Mammary epithelial cell (primary cell): ENCODE measurements around the gene C4orf51.

ENCODE experiments used
- CTCF ChIP-seq, 2 donors: IDR thresholded peaks in 1 of 2; conservative IDR thresholded peaks in 1 of 2; 2 replicates each; pipeline ENCODE4 v1.5.1; 2011 to 2012; ENCODE audit warnings: inconsistent platforms in 2 of 2, low read length in 2 of 2, mild to moderate bottlenecking in 2 of 2, control low read depth in 1 of 2, low read depth in 1 of 2; ENCODE audit not compliant: insufficient read depth in 1 of 2; ENCODE audit errors: extremely low read depth in 1 of 2
- EZH2 ChIP-seq: IDR thresholded peaks from 2 replicates; pipeline ENCODE4 v1.6.1; 2012; ENCODE audit warnings: low read length, inconsistent platforms, borderline replicate concordance

GRCh38 chr4:145760961-145761929 is 81.3 kb downstream of the C4orf51 start:
- TF ChIP-seq CTCF (conservative IDR thresholded peaks at IDR 0.05 in 1 of 2, IDR thresholded peaks at IDR 0.05 in 1 of 2; ENCODE audit: extremely low read depth in 1 of 2, insufficient read depth in 1 of 2, low read depth in 1 of 2, low read length in 2 of 2) (no peak), EZH2 (no peak)
